GM12873 (cell line): ENCODE measurements around the gene SMIM12.

Experiments
- CTCF ChIP-seq: IDR thresholded peaks from 2 replicates; pipeline ENCODE4 v1.5.1; 2012; ENCODE audit warnings: low read depth, mild to moderate bottlenecking, moderate library complexity, low read length, control low read depth; ENCODE audit not compliant: insufficient read depth; ENCODE audit errors: missing control alignments

The SMIM12 gene

GRCh38 chr1:34808051-34808810 lies 51.3 kb downstream of the SMIM12 start:
- no peak for TF ChIP-seq CTCF

- TF ChIP-seq CTCF: no peak
Observed at GRCh38 chr1:34806396-34806795, 53.2 kb downstream of the SMIM12 start.

- TF ChIP-seq CTCF: no peak
Observed at GRCh38 chr1:34803770-34804169, 55.8 kb downstream of the SMIM12 start.
